NCI-H2196 treated with DMSO at 0.1 percent for 48 hours (cell line): Measurements from ENCODE around the gene GINS3.

Experiments used
- DNase-seq: peaks from one replicate; lab custom pipeline; 2025; ENCODE audit not compliant: unreplicated experiment; lab: John Stamatoyannopoulos, UW

GINS3 gene

GRCh38 chr16:58392215-58393137 lies at the start of gene GINS3:
Gene GINS3, plus strand, starts transcription at chr16:58392471. Its CDS starts 131 bp downstream, at chr16:58392602.
- DNase-seq: peak; percentile 57

GRCh38 chr16:58343562-58343961 lies 48.7 kb upstream of the GINS3 start:
- no peak for DNase-seq

GRCh38 chr16:58345574-58346354 lies 46.5 kb upstream of the GINS3 start:
- DNase-seq: no peak

- DNase-seq: no peak
Observed at GRCh38 chr16:58346831-58347371, 45.4 kb upstream of the GINS3 start.

GRCh38 chr16:58348986-58349385 lies 43.3 kb upstream of the GINS3 start:
- DNase-seq: no peak

GRCh38 chr16:58352690-58353089 lies 39.6 kb upstream of the GINS3 start:
- DNase-seq: no peak

GRCh38 chr16:58360041-58360634 lies 32.1 kb upstream of the GINS3 start:
- DNase-seq: no peak

- no peak for DNase-seq
Observed at GRCh38 chr16:58361726-58362125, 30.5 kb upstream of the GINS3 start.

GRCh38 chr16:58363746-58364393 lies 28.4 kb upstream of the GINS3 start:
- DNase-seq: no peak

GRCh38 chr16:58365623-58366022 lies 26.6 kb upstream of the GINS3 start:
- no peak for DNase-seq

- DNase-seq: no peak
Observed at GRCh38 chr16:58366247-58367031, 25.8 kb upstream of the GINS3 start.

- no peak for DNase-seq
Observed at GRCh38 chr16:58367252-58367651, 25.0 kb upstream of the GINS3 start.

GRCh38 chr16:58371841-58372240 lies 20.4 kb upstream of the GINS3 start:
- no peak for DNase-seq

GRCh38 chr16:58375386-58375785 lies 16.9 kb upstream of the GINS3 start:
- DNase-seq: no peak

- DNase-seq: no peak
Observed at GRCh38 chr16:58377932-58378331, 14.3 kb upstream of the GINS3 start.

GRCh38 chr16:58378401-58378800 lies 13.9 kb upstream of the GINS3 start:
- DNase-seq: no peak

- no peak for DNase-seq
Observed at GRCh38 chr16:58379736-58380135, 12.5 kb upstream of the GINS3 start.

- DNase-seq: no peak
Observed at GRCh38 chr16:58381661-58382060, 10.6 kb upstream of the GINS3 start.

GRCh38 chr16:58384437-58385055 lies 7.7 kb upstream of the GINS3 start:
- DNase-seq: peak; percentile 1
